ENCODE results near the gene ACP5. TPM values are rescaled to one million over a fixed set of nuclear protein-coding genes. Genes with fewer than 3 reads are reported as not detected.

Gene ACP5
- total RNA-seq, 1 experiment from 2014 or later: 2.3 TPM

- Histone ChIP-seq H3K9me3 (ENCODE audit: control insufficient read depth, low read depth, low read length) (peaks cover 26% of the 10 kb centered on the region), H3K23ac (ENCODE audit: insufficient read length, low read depth, low read length) (no peak overlapping the region), H4K20me1 (ENCODE audit: control insufficient read depth, insufficient read depth, insufficient read length) (no peaks in the 10 kb centered on the region), H3K27me3 (ENCODE audit: insufficient read depth, low read length) (no peaks in the 10 kb centered on the region), H3K27ac (ENCODE audit: insufficient read length, low read depth, low read length) (no peak overlapping the region), H3K4ac (ENCODE audit: low read depth, low read length) (no peak overlapping the region), H2BK120ac (ENCODE audit: low read depth, low read length, poor library complexity, severe bottlenecking) (no peak overlapping the region), H2AFZ (ENCODE audit: low read length) (no peak overlapping the region), H4K91ac (ENCODE audit: insufficient read length, low read depth, low read length) (no peak overlapping the region), H3K79me1 (ENCODE audit: insufficient read depth, low read depth, low read length, poor library complexity, severe bottlenecking) (peaks cover 1% of the 10 kb centered on the region), H3K14ac (ENCODE audit: insufficient read depth, low read length) (no peak overlapping the region), H3K4me1 (ENCODE audit: insufficient read depth, low read length) (no peaks in the 10 kb centered on the region; the same call in 1 of the 2 replicates), H3K23me2 (ENCODE audit: insufficient read length, low read depth, low read length, poor library complexity, severe bottlenecking) (no peaks in the 10 kb centered on the region), H2BK12ac (ENCODE audit: insufficient read length, low read depth, low read length) (no peak overlapping the region), H3K56ac (ENCODE audit: insufficient read length, low read depth, low read length) (no peak overlapping the region), H2AK5ac (ENCODE audit: insufficient read length, low read length) (no peak overlapping the region), H3T11ph (ENCODE audit: low read length) (no peak overlapping the region), H3K79me2 (ENCODE audit: insufficient read depth, low read length) (peaks cover 1% of the 10 kb centered on the region; the same call in 1 of the 2 replicates), H2BK5ac (ENCODE audit: insufficient read length, low read length) (no peak overlapping the region), H2BK15ac (ENCODE audit: low read depth, low read length) (no peak overlapping the region), H4K8ac (replicated peaks; ENCODE audit: insufficient read length, low read depth, low read length) (no peak overlapping the region), H3K4me2 (ENCODE audit: insufficient read depth, insufficient read length, low read length) (no peak overlapping the region), H3K9ac (ENCODE audit: extremely low read depth, insufficient read length, low read length) (no peak overlapping the region), H2BK20ac (ENCODE audit: low read depth, low read length, poor library complexity, severe bottlenecking) (no peak overlapping the region), H4K5ac (ENCODE audit: insufficient read length, low read depth, low read length) (no peak overlapping the region), H3K18ac (ENCODE audit: insufficient read length, low read depth, low read length) (no peak overlapping the region)
- no peak overlapping the region for H3K4me3 Mint-ChIP-seq
- no peak overlapping the region for H3K27ac Mint-ChIP-seq
- WGBS (ENCODE audit: extremely low coverage, insufficient read length, low lambda C conversion rate): no CpG with 5 or more reads among the region's 19 CpGs
- DNase-seq: no peak
- peaks cover 2% of the 10 kb centered on the region in 2 experiments; a peak in 3 of 4 replicates for H3K4me1 Mint-ChIP-seq
- H3K27me3 Mint-ChIP-seq (ENCODE audit: low read depth): no peaks in the 10 kb centered on the region
- H3K36me3 Mint-ChIP-seq (ENCODE audit: insufficient read depth in 1 of 3, low read depth in 3 of 3): peaks cover 83 to 86% (median 83%) of the 10 kb centered on the region in 3 experiments
- TF ChIP-seq, protein P1, sequence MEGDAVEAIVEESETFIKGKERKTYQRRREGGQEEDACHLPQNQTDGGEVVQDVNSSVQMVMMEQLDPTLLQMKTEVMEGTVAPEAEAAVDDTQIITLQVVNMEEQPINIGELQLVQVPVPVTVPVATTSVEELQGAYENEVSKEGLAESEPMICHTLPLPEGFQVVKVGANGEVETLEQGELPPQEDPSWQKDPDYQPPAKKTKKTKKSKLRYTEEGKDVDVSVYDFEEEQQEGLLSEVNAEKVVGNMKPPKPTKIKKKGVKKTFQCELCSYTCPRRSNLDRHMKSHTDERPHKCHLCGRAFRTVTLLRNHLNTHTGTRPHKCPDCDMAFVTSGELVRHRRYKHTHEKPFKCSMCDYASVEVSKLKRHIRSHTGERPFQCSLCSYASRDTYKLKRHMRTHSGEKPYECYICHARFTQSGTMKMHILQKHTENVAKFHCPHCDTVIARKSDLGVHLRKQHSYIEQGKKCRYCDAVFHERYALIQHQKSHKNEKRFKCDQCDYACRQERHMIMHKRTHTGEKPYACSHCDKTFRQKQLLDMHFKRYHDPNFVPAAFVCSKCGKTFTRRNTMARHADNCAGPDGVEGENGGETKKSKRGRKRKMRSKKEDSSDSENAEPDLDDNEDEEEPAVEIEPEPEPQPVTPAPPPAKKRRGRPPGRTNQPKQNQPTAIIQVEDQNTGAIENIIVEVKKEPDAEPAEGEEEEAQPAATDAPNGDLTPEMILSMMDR (conservative IDR thresholded peaks at IDR 0.05): no peak
- peaks cover 45 to 46% of the 10 kb centered on the region in 2 experiments for H3K9me3 Mint-ChIP-seq
Measured at GRCh38 chr19:11617180-11618062, 40.0 kb upstream of the ACP5 start.
